Psoas muscle (tissue), 8 donors: ENCODE measurements around the gene GRSF1. TPM values are rescaled to one million over a fixed set of nuclear protein-coding genes. Genes with fewer than 3 reads are reported as not detected.
"Not testable (repeated sequence)": the region's sequence is repeated elsewhere in the genome, so short reads cannot be mapped to it uniquely, and the experiment has no call there.

ENCODE experiments used
- ATAC-seq, 4 donors: fragments of 200-7000 bp; cut with Tn5 transposase; one replicate each; pipeline ENCODE4 v1.9.1; 2020; ENCODE audit warnings: moderate library complexity in 3 of 4, mild to moderate bottlenecking in 2 of 4
- DNase-seq, 2 donors: peaks; one replicate each; pipeline ENCODE4 v3.0.0-alpha.2; 2020
- H3K27ac ChIP-seq: fragments of 200-600 bp; one replicate; pipeline ENCODE4 v1.8.0; 2022
- H3K27me3 ChIP-seq, 3 donors: fragments of 200-600 bp in 1 of 3; one replicate each; pipeline versions ENCODE4 v1.6.1 to v1.8.0; 2013 to 2022; ENCODE audit warnings: low read length in 2 of 3, mild to moderate bottlenecking in 2 of 3, moderate library complexity in 1 of 3; ENCODE audit not compliant: insufficient read depth in 3 of 3
- H3K36me3 ChIP-seq, 2 donors: fragments of 200-600 bp in 1 of 2; one replicate each; pipeline versions ENCODE4 v1.6.1 to v1.8.0; 2013 to 2022; ENCODE audit warnings: low read depth in 1 of 2, mild to moderate bottlenecking in 1 of 2, moderate library complexity in 1 of 2; ENCODE audit not compliant: insufficient read depth in 1 of 2
- H3K4me1 ChIP-seq: fragments of 200-600 bp; one replicate; pipeline ENCODE4 v1.8.0; 2022
- H3K4me3 ChIP-seq: fragments of 200-600 bp; one replicate; pipeline ENCODE4 v1.8.0; 2022; ENCODE audit warnings: mild to moderate bottlenecking
- H3K9me3 ChIP-seq: fragments of 200-600 bp; one replicate; pipeline ENCODE4 v1.8.0; 2022
- CTCF ChIP-seq: fragments of 200-600 bp; IDR thresholded peaks from one replicate; pipeline ENCODE4 v1.8.0; 2022; ENCODE audit warnings: antibody characterized with exemption
- WGBS, 3 donors: extraction: QIAGEN DNeasy Blood & Tissue Kit; methylation state at CpG; one replicate each; pipeline versions ENCODE4 v1.1.6 to v1.1.7; 2013; 5-methylcytosine and 5-hydroxymethylcytosine counted together
- intact Hi-C, 2 donors: fragments of 100-400 bp; cut with DNase I; formaldehyde crosslinking; loops; one replicate each; pipeline versions ENCODE4 v1.11.0 to v1.14.2; 2022
- polyA plus RNA-seq, 3 donors: library from polyadenylated mRNA; stranded (reverse); fragments of 200-250 nt; gene quantifications; one replicate each; pipeline ENCODE4 v1.2.3, GENCODE V29; 2013
- total RNA-seq, 4 donors: library from RNA; stranded (reverse); fragmentation: NEBNext Ultra II Directional in 2 of 4; extraction: Animal tissue kit (Norgen Biotek cat#: 25700) in 2 of 4; gene quantifications; one replicate each; pipeline versions ENCODE4 v1.2.1 to v1.2.4, GENCODE V29; 2021 to 2023
- donor health status: healthy with polysubstance abuse.
- donor health status: DM: no; HTN: no; CAD: no; lungs with moderate emphysema.
- donor health status: Bipolar disorder and iron deficiency.
- donor health status: healthy.
- donor health status: DM: yes; HTN: yes; CAD: no.
- donor health status: DM: no; HTN: no; CAD: no.
- donor health status: DM: no; HTN: no; CAD: no.
- donor health status: DM: yes; HTN: yes; CAD: no.

Gene GRSF1
- total and polyA plus RNA-seq, 7 donors: 85.2 to 144 (median 122) TPM

- H3K36me3 ChIP-seq: no peaks in the 10 kb centered on the region
- no peaks in the 10 kb centered on the region for H3K4me1 ChIP-seq
- no peak overlapping the region for H3K27ac ChIP-seq
- 85 to 90% (median 89%) methylated on average over 6 of the region's 6 CpGs for WGBS, 3 donors
- intact Hi-C loops: loop anchor here in 1 of 2 donors (2.0 kb wide), 1 partner anchor 60 kb away; the partner anchor contains the start of gene MOB1B
- TF ChIP-seq CTCF: no peak
- H3K27me3 ChIP-seq: no peaks in the 10 kb centered on the region
- DNase-seq: no peak
- H3K9me3 ChIP-seq: no peaks in the 10 kb centered on the region
- H3K4me3 ChIP-seq: no peak overlapping the region
- ATAC-seq: no peak
Observed at GRCh38 chr4:70842761-70843435, 3.2 kb upstream of the GRSF1 start.

GRCh38 chr4:70841951-70842350 is 2.3 kb upstream of the GRSF1 start:
- Histone ChIP-seq H3K4me3 (no peak overlapping the region), H3K4me1 (peaks cover 7% of the 10 kb centered on the region), H3K36me3 (no peaks in the 10 kb centered on the region), H3K27ac (no peak overlapping the region), H3K27me3 (no peaks in the 10 kb centered on the region), H3K9me3 (no peaks in the 10 kb centered on the region)
- no peak for ATAC-seq
- intact Hi-C loops: loop anchor here in 1 of 2 donors (2.0 kb wide), 1 partner anchor 61 kb away; the partner anchor contains the start of gene MOB1B
- 0 to 29% (median 17%) methylated on average over 1 of the region's 1 CpG for WGBS, 3 donors
- TF ChIP-seq CTCF: no peak
- DNase-seq: peak in 1 of 2 donors; percentile 21

- Histone ChIP-seq H3K9me3 (no peaks in the 10 kb centered on the region), H3K4me3 (no peak overlapping the region), H3K4me1 (peaks cover 13% of the 10 kb centered on the region), H3K27ac (no peak overlapping the region), H3K36me3 (no peaks in the 10 kb centered on the region), H3K27me3 (no peaks in the 10 kb centered on the region)
- DNase-seq: no peak
- ATAC-seq: no peak
- intact Hi-C loops: no loop called here
- no peak for TF ChIP-seq CTCF
Observed at GRCh38 chr4:70841211-70841610, 1.5 kb upstream of the GRSF1 start.

GRCh38 chr4:70840631-70841030 is 941 bp upstream of the GRSF1 start:
- H3K36me3 ChIP-seq, H3K27me3 ChIP-seq, H3K4me3 ChIP-seq, intact Hi-C loops, ATAC-seq, H3K27ac ChIP-seq, H3K9me3 ChIP-seq: not testable (repeated sequence)
- peak in 1 of 2 donors; percentile 41 for DNase-seq
- peaks cover 19% of the 10 kb centered on the region for H3K4me1 ChIP-seq
- 91 to 93% (median 93%) methylated on average over 16 of the region's 16 CpGs for WGBS, 3 donors

- H3K9me3 ChIP-seq, H3K27me3 ChIP-seq, H3K36me3 ChIP-seq, H3K27ac ChIP-seq, intact Hi-C loops: not testable (repeated sequence)
- Histone ChIP-seq H3K4me3 (peak overlapping the region; percentile 22), H3K4me1 (peaks cover 19% of the 10 kb centered on the region)
- 55 to 65% (median 60%) methylated on average over 14 to 17 of the region's 20 CpGs for WGBS, 3 donors
- DNase-seq (peak; percentile 62 to 76), ATAC-seq (peak; percentile 11 to 30 (median 22))
Observed at GRCh38 chr4:70840137-70840536, 447 bp upstream of the GRSF1 start.
